Stomach (tissue), 4 donors: Measurements from ENCODE around the gene SAT1.

Experiments
- CTCF ChIP-seq, 7 experiments: fragments of 450-650 bp in 4 of 7; fragments of 200-600 bp in 3 of 7; sonication (generic) in 3 of 7; IDR thresholded peaks; one replicate each; pipeline ENCODE4 v1.5.1; 2016 to 2019; ENCODE audit warnings: antibody characterized with exemption in 7 of 7, control low read depth in 2 of 7, mild to moderate bottlenecking in 1 of 7
- EP300 ChIP-seq: sonication (generic); formaldehyde crosslinking; IDR thresholded peaks from one replicate; pipeline ENCODE4 v1.6.1; 2017; ENCODE audit warnings: antibody characterized with exemption
- POLR2A ChIP-seq, 4 donors: fragments of 450-650 bp; IDR thresholded peaks; one replicate each; pipeline ENCODE4 v1.6.1; 2016; ENCODE audit warnings: antibody characterized with exemption in 4 of 4, control low read depth in 2 of 4, mild to moderate bottlenecking in 1 of 4, moderate library complexity in 1 of 4
- POLR2AphosphoS5 ChIP-seq, 3 donors: sonication (generic); formaldehyde crosslinking; IDR thresholded peaks; one replicate each; pipeline ENCODE4 v1.6.1; 2016; ENCODE audit warnings: antibody characterized with exemption in 3 of 3

GRCh38 chrX:23792861-23793553 is 10.0 kb downstream of the SAT1 start:
- TF ChIP-seq EP300 = no peak
- TF ChIP-seq POLR2A (IDR thresholded peaks at IDR 0.05) = no peak
- TF ChIP-seq POLR2AphosphoS5 (IDR thresholded peaks at IDR 0.05) = no peak
- TF ChIP-seq CTCF (IDR thresholded peaks at IDR 0.05) = no peak
